ENCODE results near the gene RXRA.

DNA sequence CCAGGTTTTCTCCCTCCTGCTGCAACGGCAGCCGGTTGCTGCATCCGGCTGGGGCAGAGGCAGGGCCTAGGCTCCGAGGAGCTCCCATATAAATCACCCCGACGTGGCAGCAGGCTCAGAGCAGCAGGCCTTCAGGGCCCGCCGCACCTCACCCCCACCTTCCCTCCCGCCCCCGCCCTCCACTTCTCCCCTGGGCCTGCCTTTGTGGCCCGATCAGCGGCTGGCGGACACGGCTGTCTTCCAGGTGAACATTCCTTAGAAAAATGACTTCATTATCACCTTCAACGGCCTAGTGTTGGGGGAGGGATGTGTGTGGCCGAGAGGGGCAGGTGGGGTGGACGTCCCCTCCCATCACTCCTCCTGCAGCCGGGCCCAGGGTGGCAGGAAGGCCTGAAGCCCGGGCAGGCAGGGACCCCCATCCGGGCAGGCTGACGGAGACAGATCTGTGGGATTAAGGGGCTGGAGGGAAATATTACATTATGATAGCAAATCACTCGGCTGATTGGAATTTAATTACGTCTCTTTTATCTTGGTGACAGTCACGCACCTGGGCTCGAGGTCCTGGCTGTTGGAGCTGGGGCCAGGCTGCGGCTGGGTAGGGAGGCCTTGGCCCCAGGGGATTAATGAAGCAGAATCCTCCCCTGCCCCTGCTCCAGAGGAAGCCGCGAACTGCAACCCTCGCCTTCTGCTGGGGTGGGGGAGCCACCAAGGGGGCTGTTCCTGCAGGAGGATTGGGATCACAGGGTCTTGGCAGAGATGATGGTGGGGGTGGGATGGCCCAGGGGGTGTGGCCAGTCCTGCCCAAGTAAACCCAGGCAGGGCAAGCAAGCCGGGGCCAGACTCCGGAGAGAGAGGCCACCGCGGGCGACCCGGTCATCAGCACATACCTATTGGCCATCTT, 38.4 kb upstream of the RXRA start:
- TF ChIP-seq, protein P1, sequence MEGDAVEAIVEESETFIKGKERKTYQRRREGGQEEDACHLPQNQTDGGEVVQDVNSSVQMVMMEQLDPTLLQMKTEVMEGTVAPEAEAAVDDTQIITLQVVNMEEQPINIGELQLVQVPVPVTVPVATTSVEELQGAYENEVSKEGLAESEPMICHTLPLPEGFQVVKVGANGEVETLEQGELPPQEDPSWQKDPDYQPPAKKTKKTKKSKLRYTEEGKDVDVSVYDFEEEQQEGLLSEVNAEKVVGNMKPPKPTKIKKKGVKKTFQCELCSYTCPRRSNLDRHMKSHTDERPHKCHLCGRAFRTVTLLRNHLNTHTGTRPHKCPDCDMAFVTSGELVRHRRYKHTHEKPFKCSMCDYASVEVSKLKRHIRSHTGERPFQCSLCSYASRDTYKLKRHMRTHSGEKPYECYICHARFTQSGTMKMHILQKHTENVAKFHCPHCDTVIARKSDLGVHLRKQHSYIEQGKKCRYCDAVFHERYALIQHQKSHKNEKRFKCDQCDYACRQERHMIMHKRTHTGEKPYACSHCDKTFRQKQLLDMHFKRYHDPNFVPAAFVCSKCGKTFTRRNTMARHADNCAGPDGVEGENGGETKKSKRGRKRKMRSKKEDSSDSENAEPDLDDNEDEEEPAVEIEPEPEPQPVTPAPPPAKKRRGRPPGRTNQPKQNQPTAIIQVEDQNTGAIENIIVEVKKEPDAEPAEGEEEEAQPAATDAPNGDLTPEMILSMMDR (IDR thresholded peaks at IDR 0.05), result no peak
- no peak for TF ChIP-seq POLR2A (IDR thresholded peaks at IDR 0.05)

All from thyroid gland (tissue), 4 donors.